DOHH2 (cell line): ENCODE results near the gene ADAMTS2.

ENCODE experiments used
- CTCF ChIP-seq: fragments of 200-600 bp; sonication (generic); IDR thresholded peaks from one replicate; pipeline ENCODE4 v1.5.1; 2014; ENCODE audit warnings: antibody characterized with exemption, mild to moderate bottlenecking, low read depth, low read length; ENCODE audit not compliant: poor library complexity, severe bottlenecking
- EZH2phosphoT487 ChIP-seq: fragments of 200-600 bp; sonication (generic); IDR thresholded peaks from 2 replicates; pipeline ENCODE4 v1.6.1; 2017; ENCODE audit warnings: borderline replicate concordance, mild to moderate bottlenecking, antibody characterized with exemption, low read length, moderate library complexity, mixed read lengths

GRCh38 chr5:179211068-179211467, 134.2 kb downstream of the ADAMTS2 start:
- TF ChIP-seq CTCF, result no peak
- TF ChIP-seq EZH2phosphoT487, result no peak
